HCT116 (cell line): Measurements from ENCODE around the gene RPL18. TPM values are rescaled to one million over a fixed set of nuclear protein-coding genes. Genes with fewer than 3 reads are reported as not detected.
"Not testable (repeated sequence)": the region's sequence is repeated elsewhere in the genome, so short reads cannot be mapped to it uniquely, and the experiment has no call there.

Experiments
- ATAC-seq: fragments of 200-7000 bp; cut with Tn5 transposase; 2 replicates; pipeline ENCODE4 v1.9.1; 2020; ENCODE audit warnings: mild to moderate bottlenecking, moderate library complexity
- BruUV-seq: library from RNA; stranded (reverse); fragments of 400-500 nt; replicated peaks from 2 replicates; lab custom pipeline; 2021; lab: Mats Ljungman, UMichigan
- CTCF ChIA-PET: fragments of 300-600 bp; sonication (Branson Sonifier 250); formaldehyde crosslinking; loops from one replicate; lab custom pipeline; 2021; ENCODE audit warnings: antibody characterized with exemption; lab: Charles Lee
- POLR2A ChIA-PET: fragments of 300-600, 350-600 bp; sonication (Branson Sonifier 250); formaldehyde crosslinking; loops from one replicate; lab custom pipeline; 2021; ENCODE audit warnings: antibody characterized with exemption; lab: Charles Lee
- RAD21 ChIA-PET, 2 experiments: fragments of 300-600 bp; sonication (Branson Sonifier 250); formaldehyde crosslinking; loops; one replicate each; lab custom pipeline; 2023; ENCODE audit warnings: low total read pairs in 2 of 2; ENCODE audit not compliant: uncharacterized antibody in 2 of 2, unreplicated experiment in 2 of 2, low non-redundant PET in 1 of 2; lab: Charles Lee
- DNase-seq: peaks from one replicate; pipeline ENCODE4 v3.0.0-alpha.2; 2010; ENCODE audit warnings: low read depth, low spot score
- H2AFZ ChIP-seq: fragments of 200-600 bp; shearing (Covaris generic), sonication (generic); 2 replicates; pipeline ENCODE4 v1.6.1; 2017; ENCODE audit warnings: low read depth, mixed run types, mixed read lengths, antibody characterized with exemption, low read length; ENCODE audit not compliant: poor library complexity, severe bottlenecking
- H3K27ac ChIP-seq: 2 replicates; pipeline ENCODE4 v1.5.1; 2012; ENCODE audit warnings: low read depth, low read length
- H3K27me3 ChIP-seq: fragments of 200-600 bp; sonication (generic); 2 replicates; pipeline ENCODE4 v1.6.1; 2016; ENCODE audit warnings: mixed run types, low read length, mixed read lengths; ENCODE audit not compliant: insufficient read depth
- H3K36me3 ChIP-seq, 2 experiments: fragments of 200-500 bp in 1 of 2; fragments of 200-600 bp in 1 of 2; sonication (Bioruptor generic) in 1 of 2; sonication (generic) in 1 of 2; 2 replicates each; pipeline versions ENCODE4 v1.5.1 to v1.6.1; 2014 to 2016; ENCODE audit warnings: low read length in 2 of 2, inconsistent platforms in 1 of 2, mixed read lengths in 1 of 2, mixed run types in 1 of 2; ENCODE audit not compliant: insufficient read depth in 2 of 2, control insufficient read depth in 1 of 2
- H3K4me1 ChIP-seq, 2 experiments: fragments of 200-600 bp in 1 of 2; sonication (generic) in 1 of 2; 2 replicates each; pipeline versions ENCODE4 v1.5.1 to v1.6.1; 2012 to 2017; ENCODE audit warnings: low read length in 2 of 2, inconsistent platforms in 1 of 2, mild to moderate bottlenecking in 1 of 2, mixed read lengths in 1 of 2, mixed run types in 1 of 2, moderate library complexity in 1 of 2; ENCODE audit not compliant: insufficient read depth in 2 of 2, control insufficient read depth in 1 of 2
- H3K4me2 ChIP-seq: fragments of 200-600 bp; sonication (generic); 2 replicates; pipeline ENCODE4 v1.6.1; 2017; ENCODE audit warnings: mixed run types, low read length, mixed read lengths
- H3K4me3 ChIP-seq, 2 experiments: fragments of 200-600 bp in 1 of 2; sonication (generic) in 1 of 2; replicated peaks in 1 of 2; 2 replicates each; pipeline ENCODE4 v1.5.1; 2011 to 2016; ENCODE audit warnings: low read length in 2 of 2, control low read depth in 1 of 2, low read depth in 1 of 2, mild to moderate bottlenecking in 1 of 2, mixed read lengths in 1 of 2, mixed run types in 1 of 2
- H3K79me2 ChIP-seq: fragments of 200-600 bp; sonication (generic); 2 replicates; pipeline ENCODE4 v1.6.1; 2017; ENCODE audit warnings: mild to moderate bottlenecking, mixed run types, low read length, moderate library complexity, mixed read lengths; ENCODE audit not compliant: insufficient read depth
- H3K9ac ChIP-seq: fragments of 200-600 bp; sonication (generic); 2 replicates; pipeline ENCODE4 v1.6.1; 2016; ENCODE audit warnings: low read length, mixed read lengths
- H3K9me2 ChIP-seq: fragments of 200-600 bp; sonication (generic), shearing (Covaris generic); 2 replicates; pipeline ENCODE4 v1.6.1; 2017; ENCODE audit warnings: mixed run types, mild to moderate bottlenecking, moderate library complexity; ENCODE audit not compliant: insufficient read depth
- H3K9me3 ChIP-seq, 2 experiments: fragments of 200-500 bp in 1 of 2; fragments of 200-600 bp in 1 of 2; sonication (Bioruptor generic) in 1 of 2; sonication (generic) in 1 of 2; 2 replicates each; pipeline ENCODE4 v1.6.1; 2014 to 2017; ENCODE audit warnings: low read length in 2 of 2, mixed read lengths in 2 of 2, inconsistent platforms in 1 of 2, low read depth in 1 of 2, mild to moderate bottlenecking in 1 of 2, mixed run types in 1 of 2, moderate library complexity in 1 of 2; ENCODE audit not compliant: control insufficient read depth in 1 of 2, insufficient read depth in 1 of 2
- H4K20me1 ChIP-seq: fragments of 200-600 bp; sonication (generic), shearing (Covaris generic); 2 replicates; pipeline ENCODE4 v1.6.1; 2017; ENCODE audit warnings: mixed run types, mild to moderate bottlenecking, moderate library complexity; ENCODE audit not compliant: insufficient read depth
- POLR2A ChIP-seq: IDR thresholded peaks from 2 replicates; pipeline ENCODE4 v1.7.0; 2011; ENCODE audit warnings: borderline replicate concordance; ENCODE audit not compliant: insufficient read depth, insufficient read length; ENCODE audit errors: extremely low read depth
- intact Hi-C: fragments of 100-400 bp; cut with micrococcal nuclease; formaldehyde crosslinking; loops from 2 replicates; pipeline ENCODE4 v1.10.0; 2022
- total RNA-seq: library from RNA; stranded (reverse); gene quantifications from one replicate; pipeline ENCODE4 v1.2.1, GENCODE V29; 2021; ENCODE audit not compliant: unreplicated experiment
- TF ChIP-seq, protein P1 (sequence below), 3 experiments: fragments of 200-600 bp in 1 of 3; sonication (generic) in 1 of 3; IDR thresholded peaks in 2 of 3; conservative IDR thresholded peaks in 1 of 3; 2 replicates each; pipeline ENCODE4 v1.5.1; 2012 to 2017; ENCODE audit warnings: low read depth in 2 of 3, low read length in 2 of 3, antibody characterized with exemption in 1 of 3, borderline replicate concordance in 1 of 3, control low read depth in 1 of 3, mild to moderate bottlenecking in 1 of 3, mixed read lengths in 1 of 3, mixed run types in 1 of 3, moderate library complexity in 1 of 3; ENCODE audit not compliant: insufficient read depth in 1 of 3

Gene RPL18
- total RNA-seq, 1 experiment from 2014 or later: 2,006 TPM

DNA sequence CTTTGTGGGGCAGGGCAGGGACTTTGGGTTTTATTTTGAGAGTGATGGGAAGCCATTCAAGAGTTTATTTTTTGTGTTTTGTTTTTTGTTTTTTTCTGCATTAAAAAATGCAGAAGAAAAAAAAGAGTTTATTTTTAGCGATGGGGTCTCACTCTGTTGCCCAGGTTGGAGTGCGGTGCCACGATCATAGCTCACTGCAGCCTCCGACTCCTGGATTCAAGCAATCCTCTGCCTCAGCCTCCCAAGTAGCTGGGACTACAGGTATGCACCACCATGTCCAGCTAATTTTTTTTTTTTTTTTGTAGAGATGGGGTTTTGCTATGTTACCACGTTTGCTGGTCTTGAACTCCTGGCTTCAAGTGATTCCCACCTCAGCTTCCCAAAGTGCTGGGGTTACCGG, 39.5 kb upstream of the RPL18 start:
- Histone ChIP-seq H3K9ac (no peak overlapping the region), H3K36me3 (no peaks in the 10 kb centered on the region)
- TF ChIP-seq POLR2A: no peak
- TF ChIP-seq, protein P1, sequence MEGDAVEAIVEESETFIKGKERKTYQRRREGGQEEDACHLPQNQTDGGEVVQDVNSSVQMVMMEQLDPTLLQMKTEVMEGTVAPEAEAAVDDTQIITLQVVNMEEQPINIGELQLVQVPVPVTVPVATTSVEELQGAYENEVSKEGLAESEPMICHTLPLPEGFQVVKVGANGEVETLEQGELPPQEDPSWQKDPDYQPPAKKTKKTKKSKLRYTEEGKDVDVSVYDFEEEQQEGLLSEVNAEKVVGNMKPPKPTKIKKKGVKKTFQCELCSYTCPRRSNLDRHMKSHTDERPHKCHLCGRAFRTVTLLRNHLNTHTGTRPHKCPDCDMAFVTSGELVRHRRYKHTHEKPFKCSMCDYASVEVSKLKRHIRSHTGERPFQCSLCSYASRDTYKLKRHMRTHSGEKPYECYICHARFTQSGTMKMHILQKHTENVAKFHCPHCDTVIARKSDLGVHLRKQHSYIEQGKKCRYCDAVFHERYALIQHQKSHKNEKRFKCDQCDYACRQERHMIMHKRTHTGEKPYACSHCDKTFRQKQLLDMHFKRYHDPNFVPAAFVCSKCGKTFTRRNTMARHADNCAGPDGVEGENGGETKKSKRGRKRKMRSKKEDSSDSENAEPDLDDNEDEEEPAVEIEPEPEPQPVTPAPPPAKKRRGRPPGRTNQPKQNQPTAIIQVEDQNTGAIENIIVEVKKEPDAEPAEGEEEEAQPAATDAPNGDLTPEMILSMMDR (IDR thresholded peaks at IDR 0.05 in 2 of 3, conservative IDR thresholded peaks at IDR 0.05 in 1 of 3; ENCODE audit: borderline replicate concordance in 1 of 3, insufficient read depth in 1 of 3, low read depth in 2 of 3, low read length in 2 of 3): no peak
- TF ChIP-seq, all 23 proteins: peak for 0
- no peaks in the 10 kb centered on the region for H4K20me1 ChIP-seq
- H3K4me1 ChIP-seq: peaks cover 3 to 28% of the 10 kb centered on the region in 2 experiments
- ATAC-seq: no peak
- ChIA-PET POLR2A (no interaction called here), CTCF (no interaction called here), RAD21 (no interaction called here)
- H3K9me2 ChIP-seq: no peaks in the 10 kb centered on the region
- no peaks in the 10 kb centered on the region for H3K27me3 ChIP-seq
- no peaks in the 10 kb centered on the region for H3K79me2 ChIP-seq
- no peak overlapping the region for H3K27ac ChIP-seq
- BruUV-seq: no TSS peak
- no peak overlapping the region for H3K4me2 ChIP-seq
- DNase-seq: no peak
- H3K4me3 ChIP-seq: no peak overlapping the region
- intact Hi-C loops: no loop called here
- no peaks in the 10 kb centered on the region for H3K9me3 ChIP-seq
- no peak overlapping the region for H2AFZ ChIP-seq

DNA sequence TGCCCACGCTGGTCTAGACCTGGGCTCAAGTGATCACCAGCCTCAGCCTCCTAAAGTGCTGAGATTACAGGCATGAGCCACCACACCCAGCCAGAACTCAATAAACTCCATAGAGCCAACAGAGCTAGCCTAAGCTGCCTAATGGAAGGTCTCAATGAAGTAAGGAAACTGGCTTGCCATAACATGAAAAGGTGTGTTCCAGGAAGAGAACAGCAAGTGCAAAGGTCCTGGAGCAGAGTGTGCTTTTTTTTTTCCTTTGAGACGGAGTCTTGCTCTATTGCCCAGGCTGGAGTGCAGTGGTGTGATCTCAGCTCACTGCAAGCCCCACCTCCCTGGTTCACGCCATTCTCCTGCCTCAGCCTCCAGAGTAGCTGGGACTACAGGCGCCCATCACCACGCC, 38.9 kb upstream of the RPL18 start:
- H3K9me3 ChIP-seq, H3K4me3 ChIP-seq, intact Hi-C loops, H3K27ac ChIP-seq, H3K9me2 ChIP-seq, H3K79me2 ChIP-seq, H3K27me3 ChIP-seq, H2AFZ ChIP-seq, H4K20me1 ChIP-seq, RAD21 ChIA-PET, H3K4me2 ChIP-seq, ATAC-seq, BruUV-seq, DNase-seq, H3K36me3 ChIP-seq, H3K9ac ChIP-seq, CTCF ChIA-PET: not testable (repeated sequence)
- peaks cover 10 to 35% of the 10 kb centered on the region in 2 experiments for H3K4me1 ChIP-seq
- POLR2A ChIA-PET: interaction anchor here (0.6 kb wide), 1 partner anchor 187 kb away, joined by 4 read pairs; no protein-coding TSS in a partner anchor
